Smooth muscle cell (in vitro differentiated cells): Measurements from ENCODE around the gene PCLO. TPM values are rescaled to one million over a fixed set of nuclear protein-coding genes. Genes with fewer than 3 reads are reported as not detected.

Experiments used
- DNase-seq: peaks from one replicate; lab custom pipeline; 2025; ENCODE audit not compliant: unreplicated experiment; lab: John Stamatoyannopoulos, UW
- H2AFZ ChIP-seq: fragments of 200-600 bp; sonication (generic); 2 replicates; pipeline ENCODE4 v1.6.0; 2016; ENCODE audit warnings: antibody characterized with exemption, low read depth, mild to moderate bottlenecking
- H3F3A ChIP-seq: fragments of 200-600 bp; sonication (generic); 2 replicates; pipeline ENCODE4 v1.6.0; 2017; ENCODE audit warnings: antibody characterized with exemption, low read depth
- H3K27ac ChIP-seq: fragments of 200-600 bp; sonication (generic); 2 replicates; pipeline ENCODE4 v1.5.1; 2016; ENCODE audit warnings: low read depth, mild to moderate bottlenecking
- H3K27me3 ChIP-seq: fragments of 200-600 bp; sonication (generic); 2 replicates; pipeline ENCODE4 v1.6.1; 2016; ENCODE audit warnings: low read depth, mild to moderate bottlenecking
- H3K36me3 ChIP-seq: fragments of 200-600 bp; sonication (generic); 2 replicates; pipeline ENCODE4 v1.5.1; 2016; ENCODE audit warnings: low read depth
- H3K4me1 ChIP-seq: fragments of 200-600 bp; sonication (generic); 2 replicates; pipeline ENCODE4 v1.5.1; 2016; ENCODE audit warnings: low read depth
- H3K4me2 ChIP-seq: fragments of 200-600 bp; sonication (generic); 2 replicates; pipeline ENCODE4 v1.6.0; 2016; ENCODE audit warnings: mild to moderate bottlenecking
- H3K4me3 ChIP-seq: fragments of 200-600 bp; sonication (generic); 2 replicates; pipeline ENCODE4 v1.5.1; 2016; ENCODE audit warnings: mild to moderate bottlenecking
- H3K79me2 ChIP-seq: fragments of 200-600 bp; sonication (generic); 2 replicates; pipeline ENCODE4 v1.6.0; 2016; ENCODE audit warnings: low read depth, mild to moderate bottlenecking
- H3K9ac ChIP-seq: fragments of 200-600 bp; sonication (generic); 2 replicates; pipeline ENCODE4 v1.6.0; 2016; ENCODE audit warnings: low read depth
- H3K9me3 ChIP-seq: fragments of 200-600 bp; sonication (generic); replicated peaks from 2 replicates; pipeline ENCODE4 v1.5.1; 2016; ENCODE audit warnings: low read depth
- H4K20me1 ChIP-seq: fragments of 200-600 bp; sonication (generic); 2 replicates; pipeline ENCODE4 v1.6.0; 2016; ENCODE audit warnings: low read depth
- WGBS: methylation state at CpG from one replicate; pipeline ENCODE4 v1.1.7; 2016; ENCODE audit warnings: low lambda C conversion rate; 5-methylcytosine and 5-hydroxymethylcytosine counted together
- polyA plus RNA-seq: library from polyadenylated mRNA; unstranded; fragments of >200 nt; fragmentation: Nextera tagmentation; extraction: Ambion mirVana; gene quantifications from 2 replicates; pipeline ENCODE4 v1.2.1, GENCODE V29; 2016
- total RNA-seq: library from RNA; depleted of rRNA; stranded (reverse); fragments of >200 nt; gene quantifications from 2 replicates; pipeline ENCODE4 v1.2.3, GENCODE V29; 2014
- TF ChIP-seq, protein P1 (sequence below): fragments of 200-600 bp; sonication (generic); IDR thresholded peaks from 2 replicates; pipeline ENCODE4 v1.5.1; 2017; ENCODE audit warnings: borderline replicate concordance, mild to moderate bottlenecking, antibody characterized with exemption; ENCODE audit not compliant: insufficient read depth, poor library complexity, severe bottlenecking

The PCLO gene
- total and polyA plus RNA-seq, 2 experiments from 2014 or later: 0.42 to 1.9 TPM

GRCh38 chr7:83204715-83205114 lies 42.0 kb upstream of the PCLO start:
- Histone ChIP-seq H3K4me3 (no peak overlapping the region), H2AFZ (no peak overlapping the region), H3K27ac (no peak overlapping the region), H3F3A (no peaks in the 10 kb centered on the region), H3K36me3 (no peaks in the 10 kb centered on the region), H3K4me2 (no peak overlapping the region), H3K9me3 (no peaks in the 10 kb centered on the region), H3K27me3 (no peaks in the 10 kb centered on the region), H3K4me1 (peaks cover 5% of the 10 kb centered on the region), H4K20me1 (no peaks in the 10 kb centered on the region), H3K79me2 (no peaks in the 10 kb centered on the region), H3K9ac (no peak overlapping the region)
- no peak for DNase-seq
- WGBS: 98% methylated on average over 2 of the region's 2 CpGs
- TF ChIP-seq, protein P1, sequence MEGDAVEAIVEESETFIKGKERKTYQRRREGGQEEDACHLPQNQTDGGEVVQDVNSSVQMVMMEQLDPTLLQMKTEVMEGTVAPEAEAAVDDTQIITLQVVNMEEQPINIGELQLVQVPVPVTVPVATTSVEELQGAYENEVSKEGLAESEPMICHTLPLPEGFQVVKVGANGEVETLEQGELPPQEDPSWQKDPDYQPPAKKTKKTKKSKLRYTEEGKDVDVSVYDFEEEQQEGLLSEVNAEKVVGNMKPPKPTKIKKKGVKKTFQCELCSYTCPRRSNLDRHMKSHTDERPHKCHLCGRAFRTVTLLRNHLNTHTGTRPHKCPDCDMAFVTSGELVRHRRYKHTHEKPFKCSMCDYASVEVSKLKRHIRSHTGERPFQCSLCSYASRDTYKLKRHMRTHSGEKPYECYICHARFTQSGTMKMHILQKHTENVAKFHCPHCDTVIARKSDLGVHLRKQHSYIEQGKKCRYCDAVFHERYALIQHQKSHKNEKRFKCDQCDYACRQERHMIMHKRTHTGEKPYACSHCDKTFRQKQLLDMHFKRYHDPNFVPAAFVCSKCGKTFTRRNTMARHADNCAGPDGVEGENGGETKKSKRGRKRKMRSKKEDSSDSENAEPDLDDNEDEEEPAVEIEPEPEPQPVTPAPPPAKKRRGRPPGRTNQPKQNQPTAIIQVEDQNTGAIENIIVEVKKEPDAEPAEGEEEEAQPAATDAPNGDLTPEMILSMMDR: no peak

DNA sequence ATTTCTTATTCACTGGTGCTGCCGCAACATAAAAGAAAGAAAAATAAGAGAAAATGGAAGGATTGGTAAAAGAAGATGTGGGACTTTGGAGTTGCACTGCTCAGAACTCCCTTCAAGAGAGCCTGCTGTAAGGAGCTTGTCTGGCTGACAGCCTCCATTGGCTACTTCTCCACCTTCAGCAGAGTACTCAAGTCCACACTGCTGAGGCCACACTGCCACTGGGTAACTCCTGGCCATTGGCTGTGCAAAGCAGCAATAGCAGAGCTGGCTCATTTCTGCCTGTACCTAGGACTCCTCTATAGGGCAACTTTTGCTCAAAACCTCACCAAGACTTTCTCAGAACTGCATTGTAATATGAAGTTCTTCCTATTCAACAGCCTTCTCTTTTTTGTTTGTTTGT lies 38.7 kb upstream of the PCLO start:
- Histone ChIP-seq H3K4me2 (no peak overlapping the region), H2AFZ (no peak overlapping the region), H4K20me1 (no peaks in the 10 kb centered on the region), H3K27me3 (no peaks in the 10 kb centered on the region), H3K4me3 (no peak overlapping the region), H3K36me3 (no peaks in the 10 kb centered on the region), H3K9ac (no peak overlapping the region), H3K9me3 (no peaks in the 10 kb centered on the region), H3K79me2 (no peaks in the 10 kb centered on the region), H3K27ac (no peak overlapping the region), H3F3A (no peaks in the 10 kb centered on the region), H3K4me1 (peaks cover 5% of the 10 kb centered on the region)
- TF ChIP-seq, protein P1: no peak
- no peak for DNase-seq
- 100% methylated on average over 1 of the region's 1 CpG for whole genome bisulfite sequencing

- H3K79me2 ChIP-seq: no peaks in the 10 kb centered on the region
- H2AFZ ChIP-seq: no peak overlapping the region
- H3K4me1 ChIP-seq: no peaks in the 10 kb centered on the region
- no peak overlapping the region for H3K9ac ChIP-seq
- no peaks in the 10 kb centered on the region for H3F3A ChIP-seq
- H3K4me3 ChIP-seq: no peak overlapping the region
- no peaks in the 10 kb centered on the region for H3K36me3 ChIP-seq
- H3K9me3 ChIP-seq: no peaks in the 10 kb centered on the region
- TF ChIP-seq, protein P1: no peak
- no peaks in the 10 kb centered on the region for H4K20me1 ChIP-seq
- DNase-seq: no peak
- H3K27ac ChIP-seq: no peak overlapping the region
- no peak overlapping the region for H3K4me2 ChIP-seq
- H3K27me3 ChIP-seq: no peaks in the 10 kb centered on the region
These were observed 28.1 kb upstream of the PCLO start for GRCh38 chr7:83190659-83191389.

DNA sequence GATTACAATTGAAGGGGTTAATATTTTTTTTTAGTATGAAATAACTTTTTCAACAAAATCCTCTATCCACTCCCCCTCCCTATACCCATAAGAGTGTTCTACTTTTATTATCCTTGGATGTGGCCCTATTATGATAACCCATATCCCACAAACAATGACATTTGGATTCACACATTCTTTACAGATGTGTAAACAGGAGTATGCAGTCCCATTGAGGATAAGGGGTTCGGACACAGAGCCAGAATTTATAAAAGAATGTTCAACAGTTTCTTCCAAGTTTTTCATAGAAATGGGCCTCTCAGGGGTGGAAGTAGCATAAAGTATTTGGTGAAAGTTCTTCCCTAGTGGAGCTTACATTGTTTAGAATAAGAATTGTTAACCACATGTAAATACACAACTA lies 16.1 kb upstream of the PCLO start:
- Histone ChIP-seq H3K9me3 (no peaks in the 10 kb centered on the region), H3K4me1 (no peaks in the 10 kb centered on the region), H2AFZ (no peak overlapping the region), H3K79me2 (no peaks in the 10 kb centered on the region), H3K4me3 (no peak overlapping the region), H3K27me3 (no peaks in the 10 kb centered on the region), H4K20me1 (no peaks in the 10 kb centered on the region), H3F3A (no peaks in the 10 kb centered on the region), H3K4me2 (no peak overlapping the region), H3K27ac (no peak overlapping the region), H3K9ac (no peak overlapping the region), H3K36me3 (no peaks in the 10 kb centered on the region)
- TF ChIP-seq, protein P1: no peak
- 86% methylated on average over 1 of the region's 1 CpG for WGBS
- DNase-seq: no peak
